Measurements from ENCODE around the gene DEF6. TPM values are rescaled to one million over a fixed set of nuclear protein-coding genes. Genes with fewer than 3 reads are reported as not detected.

DEF6 gene
- total RNA-seq, 1 experiment from 2014 or later = 37.3 TPM

GRCh38 chr6:35365594-35366203 is 68.1 kb downstream of the DEF6 start:
- TF ChIP-seq EZH2phosphoT487 (IDR thresholded peaks at IDR 0.05; ENCODE audit: borderline replicate concordance, low read length) (no peak), CTCF (conservative IDR thresholded peaks at IDR 0.05; ENCODE audit: low read depth, low read length) (no peak), EZH2 (IDR thresholded peaks at IDR 0.05; ENCODE audit: low read length, unreplicated experiment) (no peak)
- Histone ChIP-seq H3K9ac (ENCODE audit: low read length) (no peak overlapping the region), H3K27ac (ENCODE audit: low read length) (peak overlapping the region; percentile 26), H3K9me3 (ENCODE audit: low read length) (no peaks in the 10 kb centered on the region), H2AFZ (ENCODE audit: low read length) (no peak overlapping the region), H3K36me3 (ENCODE audit: low read depth, low read length) (0 out of 2 replicates have a peak, but pooled peaks cover 6% of the 10 kb centered on the region), H3F3A (ENCODE audit: low read length, unreplicated experiment) (peaks cover 7% of the 10 kb centered on the region), H3K9me2 (replicated peaks; ENCODE audit: low read length) (no peaks in the 10 kb centered on the region), H3K4me1 (ENCODE audit: insufficient read depth, low read length) (peaks cover 34% of the 10 kb centered on the region), H3K4me3 (ENCODE audit: low read length) (no peak overlapping the region), H3K4me2 (ENCODE audit: low read length) (no peak overlapping the region), H3K27me3 (ENCODE audit: low read length) (no peaks in the 10 kb centered on the region), H4K20me1 (ENCODE audit: low read length) (no peaks in the 10 kb centered on the region), H3K79me2 (ENCODE audit: low read length) (peaks cover 77% of the 10 kb centered on the region)
- ATAC-seq = no peak
- intact Hi-C loops (cut with micrococcal nuclease) = no loop called here
- BruUV-seq (replicated peaks) = no TSS peak
- peak; percentile 62 for DNase-seq
- ChIA-PET CTCF (no interaction called here), POLR2A (ENCODE audit: unreplicated experiment) (no interaction called here)

- Histone ChIP-seq H2AFZ (ENCODE audit: low read length) (no peak overlapping the region), H3K9ac (ENCODE audit: low read length) (no peak overlapping the region), H3K4me2 (ENCODE audit: low read length) (no peak overlapping the region), H4K20me1 (ENCODE audit: low read length) (no peaks in the 10 kb centered on the region), H3K36me3 (ENCODE audit: low read depth, low read length) (0 out of 2 replicates have a peak, but pooled peaks cover 6% of the 10 kb centered on the region), H3K4me1 (ENCODE audit: insufficient read depth, low read length) (peaks cover 40% of the 10 kb centered on the region), H3K27ac (ENCODE audit: low read length) (0 out of 2 replicates have a peak overlapping the region, but pooled peaks have one; percentile 26), H3K4me3 (ENCODE audit: low read length) (no peak overlapping the region), H3K79me2 (ENCODE audit: low read length) (peaks cover 77% of the 10 kb centered on the region), H3K27me3 (ENCODE audit: low read length) (no peaks in the 10 kb centered on the region), H3F3A (ENCODE audit: low read length, unreplicated experiment) (peaks cover 7% of the 10 kb centered on the region), H3K9me2 (replicated peaks; ENCODE audit: low read length) (no peaks in the 10 kb centered on the region), H3K9me3 (ENCODE audit: low read length) (no peaks in the 10 kb centered on the region)
- ATAC-seq (no peak), DNase-seq (no peak)
- intact Hi-C loops (cut with micrococcal nuclease) = no loop called here
- ChIA-PET POLR2A (ENCODE audit: unreplicated experiment) (no interaction called here), CTCF (no interaction called here)
- no peak for TF ChIP-seq CTCF (conservative IDR thresholded peaks at IDR 0.05; ENCODE audit: low read depth, low read length)
- no peak for TF ChIP-seq EZH2phosphoT487 (IDR thresholded peaks at IDR 0.05; ENCODE audit: borderline replicate concordance, low read length)
- no peak for TF ChIP-seq EZH2 (IDR thresholded peaks at IDR 0.05; ENCODE audit: low read length, unreplicated experiment)
- no TSS peak for BruUV-seq (replicated peaks)
These were observed 68.6 kb downstream of the DEF6 start for GRCh38 chr6:35366204-35366596.

- no TSS peak for BruUV-seq (replicated peaks)
- H3K4me3 ChIP-seq (ENCODE audit: low read length) = no peak overlapping the region
- intact Hi-C loops (cut with micrococcal nuclease) = no loop called here
- H3K27ac ChIP-seq (ENCODE audit: low read length) = peak overlapping the region; percentile 92
- H3K9me2 ChIP-seq (replicated peaks; ENCODE audit: low read length) = no peaks in the 10 kb centered on the region
- ChIA-PET CTCF (no interaction called here), POLR2A (ENCODE audit: unreplicated experiment) (no interaction called here)
- H3K27me3 ChIP-seq (ENCODE audit: low read length) = no peaks in the 10 kb centered on the region
- H3K36me3 ChIP-seq (ENCODE audit: low read depth, low read length) = peaks cover 9% of the 10 kb centered on the region; the same call in 1 of the 2 replicates
- no peaks in the 10 kb centered on the region for H3K9me3 ChIP-seq (ENCODE audit: low read length)
- peaks cover 42% of the 10 kb centered on the region for H3K4me1 ChIP-seq (ENCODE audit: insufficient read depth, low read length)
- H3K9ac ChIP-seq (ENCODE audit: low read length) = no peak overlapping the region
- DNase-seq (no peak), ATAC-seq (no peak)
- TF ChIP-seq EZH2 (IDR thresholded peaks at IDR 0.05; ENCODE audit: low read length, unreplicated experiment) = no peak
- TF ChIP-seq EZH2phosphoT487 (IDR thresholded peaks at IDR 0.05; ENCODE audit: borderline replicate concordance, low read length) = no peak
- TF ChIP-seq CTCF (conservative IDR thresholded peaks at IDR 0.05; ENCODE audit: low read depth, low read length) = no peak
- H2AFZ ChIP-seq (ENCODE audit: low read length) = no peak overlapping the region
- H3K79me2 ChIP-seq (ENCODE audit: low read length) = peaks cover 82% of the 10 kb centered on the region
- H3F3A ChIP-seq (ENCODE audit: low read length, unreplicated experiment) = peaks cover 7% of the 10 kb centered on the region
- H3K4me2 ChIP-seq (ENCODE audit: low read length) = no peak overlapping the region
- H4K20me1 ChIP-seq (ENCODE audit: low read length) = no peaks in the 10 kb centered on the region
These were observed 70.0 kb downstream of the DEF6 start for GRCh38 chr6:35367646-35368037.

All from PC-3 (cell line).